ENCODE measurements around the gene PALD1.
A peak's percentile ranks its signal among the peaks of the same experiment; 100 is the strongest.

The PALD1 gene

DNA sequence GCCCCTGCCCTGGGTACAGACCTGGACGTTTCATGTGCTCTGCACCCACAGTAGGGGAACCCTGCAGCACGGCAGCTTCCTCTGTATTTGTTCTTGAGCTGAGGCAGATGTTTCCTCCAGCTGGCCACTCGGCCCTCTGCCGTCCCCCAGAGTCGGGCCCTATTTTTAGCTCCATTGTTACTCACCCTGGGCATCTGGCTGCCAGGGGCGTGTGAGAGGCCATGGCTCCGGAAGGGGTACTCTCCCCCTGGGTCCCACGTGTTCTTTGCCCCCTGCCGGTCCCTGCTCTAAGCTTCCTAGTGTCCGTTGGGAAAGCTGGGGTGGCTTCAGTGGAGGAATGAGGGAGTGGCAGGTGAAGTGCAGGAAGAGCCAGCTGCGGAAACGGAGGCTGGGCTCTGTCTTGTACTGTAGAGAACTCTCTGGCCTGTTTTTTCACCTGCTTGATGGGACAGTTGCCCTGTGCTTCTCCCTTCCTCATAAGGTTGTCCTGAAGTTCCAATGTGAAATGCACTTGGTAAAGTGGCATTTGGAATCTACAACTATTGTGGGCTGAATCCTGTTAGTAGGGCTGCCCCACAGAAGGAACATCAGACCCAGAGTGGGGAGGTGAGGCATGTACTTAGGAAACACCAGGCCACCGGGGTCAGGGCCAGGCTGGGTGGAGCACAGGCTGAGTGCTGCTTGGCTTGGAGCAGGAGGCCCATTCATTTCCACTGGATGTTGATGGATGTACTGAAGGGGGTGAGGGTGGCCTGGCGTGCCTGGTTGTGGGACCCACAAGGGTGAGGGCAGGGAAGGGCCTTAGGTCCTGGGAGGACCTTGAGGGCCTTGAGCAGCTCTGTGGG, 30.6 kb downstream of the PALD1 start:
- peak; percentile 37 for DNase-seq

DNA sequence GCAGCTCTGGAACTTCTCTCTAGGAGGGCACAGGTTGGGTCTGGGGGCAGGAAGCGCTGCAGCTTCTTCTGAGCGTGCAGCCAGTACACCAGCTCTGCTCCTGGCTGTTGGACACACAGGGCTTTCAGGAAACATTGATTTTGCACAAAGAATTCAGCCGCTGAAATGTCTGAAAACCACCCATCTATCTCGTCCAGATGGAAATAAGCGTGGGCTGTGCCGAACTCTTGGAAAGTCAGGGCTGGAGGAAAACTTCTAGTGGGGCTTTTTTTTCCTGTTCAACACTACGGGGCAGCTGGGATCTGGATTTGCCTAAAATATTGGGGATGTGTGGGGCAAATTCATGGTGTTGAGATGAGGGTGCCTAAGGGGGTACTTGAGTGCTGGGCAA, 31.2 kb downstream of the PALD1 start:
- DNase-seq: no peak

DNA sequence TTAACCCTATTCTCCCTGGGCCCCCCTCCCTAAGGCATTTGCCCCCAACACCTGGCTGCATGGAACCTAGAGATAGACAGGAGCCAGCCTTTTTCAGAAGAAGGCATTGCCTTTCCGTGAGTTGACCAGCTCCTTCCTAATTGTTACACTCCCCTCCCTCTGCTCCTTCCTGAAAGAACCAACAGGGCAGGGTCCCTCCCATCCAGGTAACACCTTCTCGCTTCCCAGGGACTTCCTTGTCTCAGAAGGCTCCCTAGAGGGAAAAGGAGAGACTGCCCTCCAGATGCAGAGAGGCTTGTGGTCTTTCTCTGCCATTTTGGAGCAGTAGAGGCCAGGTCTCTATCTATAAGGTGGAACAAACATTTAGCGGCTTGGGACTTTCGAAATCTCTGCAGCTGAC, 31.9 kb downstream of the PALD1 start:
- DNase-seq: no peak

DNA sequence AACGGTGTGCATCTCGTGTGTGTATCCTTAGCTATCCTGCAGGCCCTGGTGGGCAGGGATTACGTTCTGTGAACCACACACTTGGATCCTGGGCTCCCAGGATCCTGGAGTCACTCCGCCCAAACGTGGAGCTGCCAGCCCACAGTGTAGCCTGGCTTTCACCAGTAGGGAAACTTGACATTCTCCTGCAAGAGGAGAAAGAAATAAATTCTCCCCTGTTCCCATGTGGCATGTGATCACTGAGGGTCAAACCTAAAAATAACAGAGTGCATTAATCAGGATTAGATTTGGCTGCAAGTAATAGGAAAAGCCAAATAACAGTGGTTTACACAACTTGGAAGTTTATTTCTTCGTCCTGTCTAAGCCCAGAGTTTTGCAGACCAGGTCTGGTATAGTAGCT, 32.3 kb downstream of the PALD1 start:
- no peak for DNase-seq

DNA sequence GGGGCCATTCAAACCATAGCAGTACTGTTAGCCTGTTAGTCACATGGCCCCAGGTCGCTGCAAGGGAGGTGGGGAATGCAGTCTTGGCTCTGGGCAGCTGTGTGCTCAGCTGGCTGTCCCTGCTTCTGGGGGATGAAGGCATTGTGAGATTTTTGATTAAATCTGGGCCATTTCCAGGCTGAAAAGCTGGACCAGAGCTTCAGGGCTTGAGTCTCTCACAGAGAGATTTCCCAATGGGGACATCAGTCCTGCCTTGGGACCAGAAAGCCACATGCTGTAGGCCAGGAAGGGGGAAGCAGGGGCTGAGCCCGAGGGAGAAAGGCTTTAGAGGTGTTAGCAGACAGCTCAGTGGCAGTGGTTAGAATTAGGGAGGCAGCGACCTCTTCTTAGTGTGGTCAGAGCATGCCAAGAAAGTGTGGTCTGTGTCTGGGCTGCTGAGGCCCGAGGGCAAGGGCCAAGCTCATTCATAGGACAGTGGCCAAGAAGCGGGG, 33.6 kb downstream of the PALD1 start:
- DNase-seq: no peak

DNA sequence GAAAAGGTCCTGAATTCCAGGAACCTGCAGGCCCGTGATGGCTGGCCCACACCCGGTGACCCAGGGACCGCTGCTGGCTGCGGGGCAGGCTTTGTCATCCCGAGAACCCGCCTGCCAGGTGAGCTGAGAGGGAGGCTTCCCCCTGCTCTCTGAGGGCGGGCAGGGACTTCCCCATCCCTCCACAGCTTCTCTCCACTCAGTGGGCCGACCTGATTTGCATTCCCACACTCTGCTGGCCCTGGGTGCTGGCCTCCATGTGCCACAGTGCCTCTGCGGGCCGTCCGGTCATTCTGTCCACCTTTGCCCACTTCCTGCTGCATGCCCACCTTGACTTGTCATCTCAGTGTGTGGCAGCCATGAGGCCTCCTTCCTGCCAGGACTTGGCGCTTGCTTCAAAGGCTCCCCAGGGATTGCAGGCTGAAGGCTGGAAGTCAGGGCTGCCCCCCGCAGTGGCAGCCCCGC, 35.3 kb downstream of the PALD1 start:
- DNase-seq: no peak

DNA sequence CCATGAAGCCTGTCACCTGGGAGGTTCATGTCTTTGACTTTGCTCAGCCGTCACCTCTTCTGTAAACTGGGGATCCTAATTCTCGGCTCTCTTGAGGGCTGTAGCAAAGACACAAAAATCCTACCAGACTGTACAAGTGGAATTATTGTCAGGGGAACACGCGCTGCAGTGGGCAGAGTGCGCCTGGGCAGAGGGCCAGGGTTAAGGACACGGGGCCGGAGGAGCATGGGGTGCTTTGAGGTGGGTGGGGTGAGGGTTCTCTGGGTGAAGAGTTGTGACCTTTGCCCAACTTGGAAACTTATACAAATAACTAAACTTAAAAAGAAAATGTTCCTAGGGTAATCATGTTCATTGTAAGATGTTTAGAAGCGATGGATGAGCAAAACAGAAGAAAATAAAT, 36.0 kb downstream of the PALD1 start:
- DNase-seq: no peak

DNA sequence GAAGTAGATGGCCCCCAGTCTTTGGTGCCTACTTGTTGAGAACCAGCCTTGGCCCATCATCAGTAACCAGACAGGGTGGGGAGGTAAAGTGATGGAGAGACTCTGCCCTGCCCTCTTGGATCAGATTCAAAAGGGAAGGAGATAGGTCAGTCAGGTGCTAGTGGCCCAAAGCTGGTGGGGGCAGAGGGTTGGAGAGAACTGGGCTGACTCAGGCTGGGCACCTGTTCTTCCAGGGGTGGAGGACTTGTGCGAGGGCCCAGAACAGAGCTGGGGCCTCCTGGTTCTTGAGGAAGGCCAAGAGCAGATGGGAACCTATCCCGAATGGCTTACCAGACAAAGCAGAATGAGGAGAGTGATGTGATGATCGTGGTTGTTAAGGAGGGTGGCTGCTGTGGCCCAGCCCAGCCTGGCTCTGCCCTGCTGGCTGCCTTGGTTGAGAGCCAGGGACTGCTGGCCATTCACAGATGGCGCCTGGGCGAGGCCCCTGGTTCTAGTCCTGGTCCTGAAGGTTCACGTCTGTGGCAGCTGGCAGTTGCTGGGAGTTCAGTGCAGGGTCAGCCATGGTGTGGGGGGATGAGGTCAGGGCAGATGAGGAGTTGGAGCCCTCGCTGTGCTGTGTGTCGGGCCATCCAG, 36.6 kb downstream of the PALD1 start:
- DNase-seq: no peak

DNA sequence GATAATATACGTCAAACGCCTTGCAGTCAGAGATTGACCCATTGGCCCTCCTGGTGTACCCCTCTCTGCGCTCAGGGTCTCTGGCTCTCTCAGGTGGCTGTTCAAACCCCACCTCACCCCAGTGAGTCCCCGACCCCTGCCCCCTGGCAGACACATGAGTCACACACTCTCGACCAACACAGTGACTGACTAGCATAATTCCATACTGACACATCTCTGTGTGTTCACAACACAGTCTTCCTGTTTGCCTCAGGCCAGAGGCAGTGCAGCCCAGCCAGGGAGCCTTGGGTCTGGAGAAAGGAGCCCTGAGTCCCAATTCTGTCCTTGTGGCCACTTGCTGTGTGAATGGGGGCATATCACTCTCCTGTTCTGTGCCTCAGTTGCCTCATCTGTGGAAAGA, 40.1 kb downstream of the PALD1 start:
- no peak for DNase-seq

DNA sequence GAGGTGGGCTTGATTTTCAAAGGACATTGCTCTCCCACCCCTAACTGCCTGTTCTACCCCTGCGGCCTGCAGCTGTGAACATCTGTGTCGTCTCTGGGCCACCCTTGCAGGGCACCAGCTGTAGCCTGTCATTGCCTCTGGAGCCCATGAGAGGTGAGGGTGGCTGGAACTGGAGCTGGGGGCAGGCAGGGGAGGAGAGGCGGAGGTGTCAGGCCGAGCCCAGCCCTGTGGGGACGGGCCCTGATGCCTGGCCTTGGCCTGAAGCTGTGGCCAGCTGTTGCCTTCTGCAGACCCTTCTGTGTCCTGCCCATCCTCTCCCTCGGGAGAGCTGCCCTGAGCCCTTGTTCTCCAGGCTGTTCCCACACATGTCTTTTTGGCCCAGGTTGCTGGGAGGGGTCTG, 44.5 kb downstream of the PALD1 start:
- no peak for DNase-seq

DNA sequence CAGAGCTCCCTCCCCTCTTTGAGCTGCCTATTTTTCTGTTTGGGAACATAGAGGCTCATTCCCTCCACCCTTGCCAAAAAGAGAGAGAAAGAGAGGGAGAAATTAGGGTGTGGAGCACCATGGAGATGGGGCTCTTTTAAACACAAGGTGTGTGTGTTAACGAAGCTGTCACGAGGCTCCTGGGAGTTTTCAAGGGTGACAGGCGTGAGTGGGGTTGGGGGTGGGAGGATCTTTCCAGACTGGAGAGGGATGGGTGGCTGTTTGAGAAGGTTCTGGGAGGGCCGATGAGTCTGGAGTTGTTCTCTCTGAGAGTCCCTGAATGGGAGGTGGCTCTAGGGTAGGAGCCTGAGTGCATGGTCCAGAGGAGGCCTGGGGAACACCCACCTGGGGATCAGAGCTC, 45.0 kb downstream of the PALD1 start:
- DNase-seq: no peak

DNA sequence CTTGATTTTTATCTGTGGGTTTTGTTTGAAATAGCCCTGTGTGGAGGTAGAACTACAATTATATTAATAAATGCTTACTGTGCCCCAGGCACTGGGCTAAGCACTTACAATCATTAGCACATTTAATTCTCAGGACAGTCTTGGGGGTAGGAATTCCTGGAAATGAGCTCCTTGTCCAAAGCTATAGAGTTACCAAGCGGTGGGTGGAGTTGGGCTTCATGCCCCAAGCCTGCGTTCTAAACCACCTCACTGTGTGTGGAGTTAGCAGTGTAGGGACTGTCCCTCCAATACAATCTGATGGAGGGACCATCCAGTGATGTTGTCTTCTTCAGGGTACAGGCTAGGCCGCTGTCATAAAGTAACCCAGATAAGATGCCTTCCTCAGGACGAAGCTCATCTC, 49.7 kb downstream of the PALD1 start:
- DNase-seq: no peak

DNA sequence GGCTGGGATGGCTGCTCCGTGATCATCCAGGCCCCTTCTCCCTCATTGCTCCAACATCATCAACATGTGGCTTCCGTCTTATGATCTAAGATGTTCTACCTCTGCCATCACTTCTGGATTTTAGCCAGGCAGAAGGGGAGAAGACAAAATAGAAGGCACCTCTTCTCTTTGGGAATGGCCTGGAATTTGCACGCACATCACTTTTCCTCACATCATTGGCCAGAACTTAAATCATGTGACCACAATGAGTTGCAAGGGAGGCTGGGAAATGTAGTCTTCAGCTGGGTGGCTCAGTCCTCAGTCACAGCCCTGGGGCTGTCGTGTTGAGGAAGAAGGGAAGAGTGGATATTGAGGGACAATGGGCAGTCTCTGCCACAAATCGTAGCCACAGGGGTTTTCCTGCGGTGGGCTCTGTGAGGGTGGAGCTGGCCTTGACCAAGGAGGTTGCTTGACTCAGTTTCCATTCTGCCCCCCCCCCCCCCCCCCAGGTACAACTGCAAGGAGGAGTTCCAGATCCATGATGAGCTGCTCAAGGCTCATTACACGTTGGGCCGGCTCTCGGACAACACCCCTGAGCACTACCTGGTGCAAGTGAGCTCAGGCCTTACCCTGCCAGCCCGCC, 50.3 kb downstream of the PALD1 start:
- no peak for DNase-seq

DNA sequence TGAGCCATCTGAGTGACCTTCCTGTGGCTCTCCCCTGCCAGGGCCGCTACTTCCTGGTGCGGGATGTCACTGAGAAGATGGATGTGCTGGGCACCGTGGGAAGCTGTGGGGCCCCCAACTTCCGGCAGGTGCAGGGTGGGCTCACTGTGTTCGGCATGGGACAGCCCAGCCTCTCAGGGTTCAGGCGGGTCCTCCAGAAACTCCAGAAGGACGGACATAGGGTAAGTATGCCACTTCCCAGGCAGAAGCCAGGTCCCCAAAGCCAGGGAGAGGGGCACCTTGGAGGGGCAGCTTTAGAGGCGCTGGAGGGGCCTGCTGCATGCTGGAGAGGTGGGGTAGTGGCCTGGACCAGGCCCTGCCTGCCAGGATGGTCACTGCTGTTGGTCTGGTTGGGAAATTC, 51.3 kb downstream of the PALD1 start:
- DNase-seq: no peak

DNA sequence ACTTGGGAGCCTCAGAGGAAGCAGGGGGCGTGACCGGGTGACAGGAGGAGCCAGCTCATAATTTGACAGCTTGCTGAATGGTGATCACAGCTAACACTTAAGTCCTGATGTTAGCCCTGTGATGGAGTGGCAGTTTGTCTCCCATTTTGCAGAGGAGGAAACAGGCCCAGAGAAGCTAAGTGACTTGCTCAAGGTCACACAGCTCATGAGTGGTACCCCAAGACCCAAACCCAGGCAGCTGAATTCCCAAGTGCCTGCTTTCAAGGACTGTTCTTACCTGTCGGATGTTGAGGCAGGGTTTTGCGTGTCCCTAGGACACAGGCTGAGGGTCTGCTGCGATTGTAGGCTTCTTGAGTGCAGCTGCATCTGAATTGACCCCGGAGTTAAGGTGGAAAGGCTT, 51.7 kb downstream of the PALD1 start:
- DNase-seq: no peak

DNA sequence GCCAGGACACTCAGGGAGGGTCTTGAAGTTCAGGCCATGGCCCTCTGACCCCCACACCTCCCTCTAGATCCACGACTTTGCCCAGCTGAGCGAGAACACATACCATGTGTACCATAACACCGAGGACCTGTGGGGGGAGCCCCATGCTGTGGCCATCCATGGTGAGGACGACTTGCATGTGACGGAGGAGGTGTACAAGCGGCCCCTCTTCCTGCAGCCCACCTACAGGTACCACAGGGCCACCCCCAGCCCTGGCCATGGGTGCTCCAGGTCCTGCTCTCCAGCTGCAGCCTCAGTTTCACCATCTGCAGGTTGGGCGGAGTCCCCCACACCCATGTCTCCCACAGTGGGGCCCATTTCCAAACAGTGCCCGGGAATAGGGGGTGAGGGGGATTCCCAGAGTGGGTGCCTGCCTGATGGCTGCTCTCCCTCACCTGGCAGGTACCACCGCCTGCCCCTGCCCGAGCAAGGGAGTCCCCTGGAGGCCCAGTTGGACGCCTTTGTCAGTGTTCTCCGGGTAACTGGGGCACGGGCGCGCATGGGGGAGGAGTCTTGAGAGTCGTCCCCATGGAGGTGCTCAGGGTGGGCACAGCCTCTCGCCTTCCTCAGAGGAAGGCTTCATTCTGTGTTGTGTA, 54.1 kb downstream of the PALD1 start:
- DNase-seq: no peak

DNA sequence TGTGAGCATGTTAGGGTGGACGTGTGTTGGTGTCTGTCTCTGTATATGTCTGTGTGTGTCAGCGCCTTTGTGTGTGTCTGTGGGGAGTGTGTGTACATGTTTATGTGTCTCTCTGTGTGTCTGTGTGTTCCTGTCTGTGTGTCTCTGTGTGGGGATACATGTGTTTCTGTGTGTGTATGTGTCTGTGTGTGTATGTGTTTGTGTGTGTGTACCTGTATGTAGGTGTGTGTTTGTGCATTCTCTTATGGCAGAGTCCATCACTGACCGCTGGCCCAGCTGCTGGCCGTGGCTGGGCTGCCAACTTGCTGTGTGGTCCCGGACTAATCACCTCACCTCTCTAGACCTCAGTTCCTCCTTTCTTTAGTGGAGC, 54.6 kb downstream of the PALD1 start:
- DNase-seq: no peak

DNA sequence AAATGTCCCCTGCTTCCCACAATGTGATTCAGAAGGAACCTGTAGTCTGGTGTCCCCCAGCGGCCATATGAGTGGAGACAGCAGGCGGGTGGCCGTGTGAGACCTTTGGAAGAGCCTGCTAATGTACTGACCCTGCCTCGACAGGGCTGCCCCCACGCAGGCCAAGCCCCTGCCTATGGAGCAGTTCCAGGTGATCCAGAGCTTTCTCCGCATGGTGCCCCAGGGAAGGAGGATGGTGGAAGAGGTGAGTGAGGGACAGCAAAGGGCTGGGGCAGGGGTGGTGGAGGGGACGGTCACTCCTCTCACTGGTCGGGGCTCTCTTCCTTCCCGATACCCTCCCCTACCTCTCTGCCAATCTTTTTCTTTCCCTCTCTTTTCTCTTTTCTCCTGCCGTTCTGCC, 55.7 kb downstream of the PALD1 start:
- no peak for DNase-seq

DNA sequence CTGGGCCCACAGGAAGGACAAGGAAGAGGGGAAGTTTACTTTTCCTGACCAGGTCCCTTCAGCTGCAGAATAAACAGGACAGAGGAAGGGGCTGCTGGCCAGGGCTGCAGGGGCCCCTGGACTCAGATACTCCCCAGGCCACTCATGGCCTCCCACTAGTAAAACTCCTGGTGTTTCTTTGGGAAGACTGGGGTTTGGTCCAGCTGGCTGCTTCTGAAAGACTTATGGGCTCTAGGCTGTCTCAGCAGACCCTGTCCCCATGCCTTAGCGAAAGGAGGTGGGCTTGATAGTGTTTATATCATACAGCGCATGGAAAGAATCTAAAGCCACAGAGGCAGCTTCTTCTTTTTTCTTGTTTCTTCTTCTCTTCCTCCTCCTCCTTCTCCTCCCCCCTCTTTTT, 56.4 kb downstream of the PALD1 start:
- DNase-seq: no peak

DNA sequence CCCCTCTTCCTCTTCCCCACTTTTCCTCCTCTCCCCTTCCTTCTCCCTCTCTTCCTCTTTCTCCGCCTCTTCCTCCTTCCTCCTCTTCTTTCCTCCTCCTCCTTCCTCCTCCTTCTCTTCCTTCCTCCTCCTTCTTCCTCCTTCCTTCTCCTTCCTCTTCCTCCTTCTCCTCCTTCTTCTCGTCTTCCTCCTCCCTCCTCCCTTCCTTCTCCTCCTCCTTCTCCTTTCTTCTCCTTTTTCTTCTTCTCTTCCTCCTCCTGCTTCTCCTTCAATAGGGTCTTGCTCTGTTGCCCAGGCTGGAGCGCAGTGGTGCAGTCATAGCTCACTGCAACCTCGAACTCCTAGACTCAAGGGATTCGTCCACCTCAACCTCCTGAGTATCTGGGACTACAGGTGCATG, 56.9 kb downstream of the PALD1 start:
- DNase-seq: no peak

DNA sequence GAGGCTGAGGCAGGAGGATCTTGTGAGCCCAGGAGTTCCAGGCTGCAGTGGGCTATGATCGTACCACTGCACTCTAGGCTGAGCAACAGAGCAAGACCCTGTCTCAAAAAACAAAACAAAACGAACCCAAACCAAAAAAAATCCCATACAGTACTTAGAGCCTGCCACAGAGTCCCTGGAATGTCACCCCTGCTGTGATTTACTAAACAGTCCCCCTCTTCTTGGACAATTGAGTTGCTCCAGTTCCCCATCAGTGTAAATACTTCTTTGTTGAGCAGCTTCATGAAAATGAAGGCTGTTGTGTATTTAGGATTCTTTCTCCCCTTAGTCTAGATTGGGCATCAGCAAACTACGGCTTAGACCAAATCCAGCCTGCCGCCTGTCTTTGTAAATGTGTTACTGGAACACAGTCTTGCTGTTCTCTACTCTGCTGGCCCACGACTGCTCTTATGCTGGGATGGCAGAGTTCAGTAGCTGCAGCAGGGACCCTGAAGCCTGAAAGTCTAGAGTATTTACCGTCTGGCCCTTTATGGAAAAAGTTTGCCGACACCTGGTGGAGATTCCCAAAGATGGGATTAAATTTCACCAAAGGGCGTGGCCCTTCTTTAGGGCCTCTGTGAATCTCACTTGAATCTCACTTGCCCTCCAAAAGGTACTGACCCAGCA, 57.8 kb downstream of the PALD1 start:
- DNase-seq: no peak

DNA sequence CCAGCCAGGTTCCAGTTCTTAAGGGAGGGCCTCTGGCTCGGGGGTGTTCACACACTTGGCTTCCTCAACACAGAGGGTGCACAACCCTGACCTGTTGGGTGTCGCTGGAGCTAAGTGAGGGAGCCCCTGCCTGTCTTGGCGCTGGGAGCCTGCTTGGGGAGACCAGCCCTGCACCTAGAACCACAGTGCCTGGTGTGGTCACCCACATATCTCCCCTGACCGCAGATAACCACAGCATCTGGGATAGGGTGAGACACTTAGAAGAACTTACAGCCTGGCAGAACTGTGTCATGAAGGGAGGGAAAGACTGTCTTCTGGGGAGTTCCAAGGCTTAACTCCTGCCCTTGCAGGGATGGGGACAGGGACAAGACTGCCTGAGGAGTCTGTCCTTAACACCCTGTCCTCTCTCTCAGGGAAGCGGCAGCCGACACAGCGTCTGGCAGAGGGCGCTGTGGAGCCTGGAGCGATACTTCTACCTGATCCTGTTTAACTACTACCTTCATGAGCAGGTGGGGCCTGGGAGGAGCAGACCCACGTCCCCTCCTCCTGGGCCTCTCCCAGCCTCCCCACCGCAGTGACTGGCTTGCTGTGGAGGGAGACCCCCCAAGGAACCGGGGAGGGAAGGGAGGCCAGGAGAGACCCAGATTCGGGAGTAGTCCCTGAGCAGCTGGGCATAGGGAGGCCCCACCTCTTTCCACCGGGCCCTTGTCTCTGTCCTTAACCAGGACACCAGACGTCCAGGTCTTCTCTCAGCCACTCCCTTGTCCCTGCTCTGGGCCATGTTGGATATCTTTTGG, 59.0 kb downstream of the PALD1 start:
- no peak for DNase-seq
